K562 (cell line): ENCODE results near the gene C16orf90. TPM values are rescaled to one million over a fixed set of nuclear protein-coding genes. Genes with fewer than 3 reads are reported as not detected.

Experiments used
- ATAC-seq: fragments of 200-7000 bp; cut with Tn5 transposase; 3 replicates; pipeline ENCODE4 v1.9.1; 2020; ENCODE audit warnings: moderate library complexity
- BruUV-seq: library from RNA; stranded (reverse); fragments of 400-500 nt; replicated peaks from 2 replicates; lab custom pipeline; 2021; lab: Mats Ljungman, UMichigan
- CTCF ChIA-PET: fragments of 300-600 bp; formaldehyde crosslinking; extraction: SDS; loops from one replicate; lab custom pipeline; 2021; ENCODE audit warnings: low intra/inter-chr PET ratio; lab: Yijun Ruan, JAX
- POLR2A ChIA-PET: fragments of 300-600, 350-650 bp; sonication (Branson Sonifier 250); formaldehyde crosslinking; extraction: SDS; loops from one replicate; lab custom pipeline; 2021; ENCODE audit warnings: antibody characterized with exemption, inconsistent platforms; lab: Yijun Ruan, JAX
- DNase-seq, 4 experiments: peaks; one replicate each; pipeline versions ENCODE4 v3.0.0 to v3.0.0-alpha.2; 2011 to 2018; ENCODE audit warnings: low spot score in 3 of 4, mixed read lengths in 3 of 4; ENCODE audit errors: extremely low read depth in 1 of 4
- FAIRE-seq: peaks from 2 replicates; lab custom pipeline; 2011; peaks lifted over from hg19 to GRCh38; lab: Jason Lieb, UNC
- H2AFZ ChIP-seq: 2 replicates; pipeline ENCODE4 v1.6.0; 2011; ENCODE audit warnings: low read depth, low read length, control low read depth, inconsistent platforms
- H3K27ac ChIP-seq: fragments of 200-600 bp; 3 replicates; pipeline ENCODE4 v1.8.0; 2011; ENCODE audit warnings: low read depth, mild to moderate bottlenecking, control low read depth, inconsistent platforms, low read length, moderate library complexity, mixed read lengths; ENCODE audit errors: extremely low read depth
- H3K27me3 ChIP-seq, 2 experiments: fragments of 300-600 bp in 1 of 2; 2 replicates in 1 of 2; 3 replicates in 1 of 2; pipeline versions ENCODE4 v1.6.0 to v1.8.0; 2011; ENCODE audit warnings: inconsistent platforms in 2 of 2, low read length in 2 of 2, mild to moderate bottlenecking in 1 of 2, mixed read lengths in 1 of 2, moderate library complexity in 1 of 2; ENCODE audit not compliant: control insufficient read depth in 2 of 2, insufficient read depth in 2 of 2
- H3K36me3 ChIP-seq: fragments of 300-600 bp; 3 replicates; pipeline ENCODE4 v1.8.0; 2011; ENCODE audit warnings: mild to moderate bottlenecking, low read length, inconsistent platforms; ENCODE audit not compliant: control insufficient read depth, insufficient read depth
- H3K4me1 ChIP-seq, 2 experiments: fragments of 200-600 bp in 1 of 2; replicated peaks in 1 of 2; 2 replicates in 1 of 2; 3 replicates in 1 of 2; pipeline versions ENCODE4 v1.5.1 to v1.8.0; 2011; ENCODE audit warnings: inconsistent platforms in 2 of 2, low read length in 2 of 2, mild to moderate bottlenecking in 1 of 2, mixed read lengths in 1 of 2, moderate library complexity in 1 of 2; ENCODE audit not compliant: control insufficient read depth in 2 of 2, insufficient read depth in 2 of 2
- H3K4me2 ChIP-seq: 2 replicates; pipeline ENCODE4 v1.6.1; 2011; ENCODE audit warnings: low read length, control low read depth, inconsistent platforms, mixed read lengths; ENCODE audit not compliant: insufficient read depth
- H3K4me3 ChIP-seq: fragments of 200-600 bp; sonication (generic), shearing (Covaris generic); 2 replicates; pipeline ENCODE4 v1.5.1; 2016; ENCODE audit warnings: control low read depth, inconsistent platforms
- H3K79me2 ChIP-seq: fragments of 200-600 bp; 3 replicates; pipeline ENCODE4 v1.8.0; 2011; ENCODE audit warnings: low read length, inconsistent platforms; ENCODE audit not compliant: control insufficient read depth, insufficient read depth
- H3K9ac ChIP-seq, 2 experiments: 2 replicates each; pipeline versions ENCODE4 v1.6.0 to v1.6.1; 2011; ENCODE audit warnings: low read depth in 2 of 2, low read length in 2 of 2, control low read depth in 1 of 2, inconsistent platforms in 1 of 2, mild to moderate bottlenecking in 1 of 2, mixed read lengths in 1 of 2; ENCODE audit not compliant: insufficient read depth in 1 of 2
- H3K9me1 ChIP-seq: one replicate; pipeline ENCODE4 v1.6.0; 2011; ENCODE audit warnings: inconsistent platforms, mild to moderate bottlenecking, low read length, moderate library complexity; ENCODE audit not compliant: control insufficient read depth, insufficient read depth
- H3K9me3 ChIP-seq: replicated peaks from 2 replicates; pipeline ENCODE4 v1.5.1; 2011; ENCODE audit warnings: low read depth, low read length, inconsistent platforms; ENCODE audit not compliant: control insufficient read depth, insufficient read depth
- H4K20me1 ChIP-seq: replicated peaks from 2 replicates; pipeline ENCODE4 v1.6.1; 2011; ENCODE audit warnings: low read length, inconsistent platforms, mixed read lengths; ENCODE audit not compliant: control insufficient read depth, insufficient read depth
- ATF3 ChIP-seq, 2 experiments: fragments of 450-650 bp in 1 of 2; sonication (generic) in 1 of 2; formaldehyde crosslinking in 1 of 2; IDR thresholded peaks in 1 of 2; conservative IDR thresholded peaks in 1 of 2; 2 replicates each; pipeline versions ENCODE4 v1.6.1 to v1.8.1; 2016 to 2023; ENCODE audit warnings: mild to moderate bottlenecking in 2 of 2, moderate library complexity in 2 of 2, inconsistent platforms in 1 of 2, missing genetic modification reagents in 1 of 2
- ATF4 ChIP-seq: fragments of 450-650 bp; formaldehyde crosslinking; IDR thresholded peaks from 2 replicates; pipeline ENCODE4 v1.4.0; 2022; ENCODE audit warnings: mild to moderate bottlenecking, moderate library complexity
- BHLHE40 ChIP-seq: IDR thresholded peaks from 2 replicates; pipeline ENCODE4 v1.6.1; 2011; ENCODE audit warnings: low read length, improper control_type of control experiment
- CREBBP ChIP-seq: IDR thresholded peaks from one replicate; pipeline ENCODE4 v1.6.1; 2012; ENCODE audit warnings: low read depth, mild to moderate bottlenecking, control low read depth, inconsistent platforms, low read length
- DEAF1 ChIP-seq: fragments of 450-650 bp; formaldehyde crosslinking; IDR thresholded peaks from 2 replicates; pipeline ENCODE4 v1.4.0; 2020; ENCODE audit warnings: mild to moderate bottlenecking, moderate library complexity
- ELK1 ChIP-seq: sonication (generic); formaldehyde crosslinking; IDR thresholded peaks from 2 replicates; pipeline ENCODE4 v1.8.1; 2022; ENCODE audit warnings: missing genetic modification reagents
- KAT8 ChIP-seq: fragments of 450-650 bp; IDR thresholded peaks from 2 replicates; pipeline ENCODE4 v1.6.1; 2016; ENCODE audit warnings: low read depth, mild to moderate bottlenecking
- KDM2B ChIP-seq: fragments of 250-450 bp; sonication (Bioruptor Pico); IDR thresholded peaks from 2 replicates; pipeline ENCODE4 v1.8.0; 2021; ENCODE audit warnings: mild to moderate bottlenecking, moderate library complexity
- NFIC ChIP-seq: fragments of 450-650 bp; IDR thresholded peaks from 2 replicates; pipeline ENCODE4 v1.6.1; 2017; ENCODE audit warnings: mild to moderate bottlenecking, inconsistent platforms
- PPARD ChIP-seq: fragments of 250-450 bp; sonication (Bioruptor Pico); IDR thresholded peaks from 2 replicates; pipeline ENCODE4 v1.8.0; 2022; ENCODE audit warnings: inconsistent platforms, mild to moderate bottlenecking, moderate library complexity
- VEZF1 ChIP-seq: fragments of 200-800 bp; sonication (Bioruptor generic); IDR thresholded peaks from 2 replicates; pipeline ENCODE4 v1.6.1; 2017; ENCODE audit warnings: missing genetic modification characterization, missing compliant biosample characterization
- WGBS: fragments of 100-300 bp; shearing (Covaris generic); methylation state at CpG from one replicate; pipeline ENCODE4 v1.1.6; 2016; ENCODE audit warnings: low coverage, mixed read lengths; ENCODE audit not compliant: insufficient coverage; ENCODE audit errors: missing lambda C conversion rate; 5-methylcytosine and 5-hydroxymethylcytosine counted together
- in situ Hi-C: fragments of 300-500 bp; cut with MboI; formaldehyde crosslinking; loops from 4 replicates; pipeline ENCODE4 v1.15.0; 2018; ENCODE audit warnings: inconsistent platforms, mixed read lengths
- intact Hi-C: fragments of 100-400 bp; cut with micrococcal nuclease; formaldehyde crosslinking; loops from 2 replicates; pipeline ENCODE4 v1.14.2; 2022
- polyA plus RNA-seq, 8 experiments: library from polyadenylated mRNA; depleted of rRNA in 4 of 8; stranded (reverse) in 5 of 8; unstranded in 3 of 8; fragments of >200 nt; fragmentation: Nextera tagmentation in 2 of 8; fragmentation: Illumina TruSeq in 1 of 8; extraction: Ambion mirVana in 2 of 8; extraction: Trizol in 1 of 8; gene quantifications; 2 replicates each; pipeline versions ENCODE4 v1.2.1 to v1.2.3, GENCODE V29; 2011 to 2014; ENCODE audit warnings: inconsistent platforms in 1 of 8, missing spikeins in 1 of 8
- total RNA-seq, 7 experiments: library from RNA; depleted of rRNA in 6 of 7; stranded (reverse); fragments of >200 nt in 6 of 7; fragmentation: Illumina TruSeq in 2 of 7; extraction: Trizol in 2 of 7; gene quantifications; 2 replicates each; pipeline versions ENCODE4 v1.2.1 to v1.2.3, GENCODE V29; 2011 to 2021; ENCODE audit warnings: low replicate concordance in 1 of 7

The C16orf90 gene
- total and polyA plus RNA-seq, 9 of the 15 experiments (the other 6 are each of a cell fraction or from before 2014, with no cell fraction given): not detected

- TF ChIP-seq ELK1 (CRISPR knock-in tag) (no peak), BHLHE40 (no peak)
These were observed 34.7 kb downstream of the C16orf90 start (continued) for GRCh38 chr16:3460585-3460984.

- peaks cover 12% of the 10 kb centered on the region for H4K20me1 ChIP-seq
- peaks cover 3% of the 10 kb centered on the region; the same call in 2 of the 3 replicates for H3K36me3 ChIP-seq
- peak overlapping the region; percentile 98 for H3K4me2 ChIP-seq
- DNase-seq (no peak), FAIRE-seq (no peak), ATAC-seq (no peak)
- 62% methylated on average over 7 of the region's 7 CpGs for WGBS
- BruUV-seq: no TSS peak
- peaks cover 23 to 28% of the 10 kb centered on the region in 2 experiments; a peak in 4 of 5 replicates for H3K4me1 ChIP-seq
- H3K4me3 ChIP-seq: no peak overlapping the region
- TF ChIP-seq ATF4 (CRISPR knock-in tag) (no peak), ATF3 (IDR thresholded peaks at IDR 0.05) (no peak), ATF3 (CRISPR knock-in tag; conservative IDR thresholded peaks at IDR 0.05) (no peak), KDM2B (CRISPR knock-in tag) (no peak), DEAF1 (no peak), PPARD (CRISPR knock-in tag) (no peak), VEZF1 (CRISPR knock-in tag) (peak; percentile 17; the same call in 1 of the 2 replicates), NFIC (peak; percentile 22; the same call in 1 of the 2 replicates), KAT8 (no peak), CREBBP (no peak)
- H3K27me3 ChIP-seq: no peaks in the 10 kb centered on the region
- CTCF ChIA-PET: no interaction called here
- in situ Hi-C loops: no loop called here
- no peak overlapping the region; a peak in 1 of 4 replicates for H3K9ac ChIP-seq
- no peak overlapping the region for H2AFZ ChIP-seq
- intact Hi-C loops: no loop called here
- H3K9me1 ChIP-seq: no peaks in the 10 kb centered on the region
- POLR2A ChIA-PET: interaction anchor here (0.6 to 1.4 kb wide), 6 partner anchors 10 to 286 kb away, joined by 3 to 6 read pairs (median 4); partner anchors contain the start of gene ZNF263
- H3K9me3 ChIP-seq: no peaks in the 10 kb centered on the region
- peaks cover 66% of the 10 kb centered on the region for H3K79me2 ChIP-seq
- H3K27ac ChIP-seq: no peak overlapping the region
These were observed 35.2 kb downstream of the C16orf90 start for GRCh38 chr16:3460121-3460520.
